Inflammatory macrophage treated with lipopolysaccharide for 4 hours (primary cell): ENCODE data around the gene CHD6.

Experiments
- DNase-seq: peaks from one replicate; pipeline ENCODE4 v3.0.0-alpha.2; 2020

CHD6 gene

GRCh38 chr20:41457173-41457857 is 160.9 kb downstream of the CHD6 start:
- no peak for DNase-seq

- no peak for DNase-seq
Observed at GRCh38 chr20:41456351-41456750, 161.8 kb downstream of the CHD6 start.

GRCh38 chr20:41454250-41454649 is 163.9 kb downstream of the CHD6 start:
- DNase-seq: no peak

GRCh38 chr20:41453010-41453950 is 164.9 kb downstream of the CHD6 start:
- DNase-seq: no peak

- DNase-seq: no peak
Observed at GRCh38 chr20:41452226-41452625, 166.0 kb downstream of the CHD6 start.

- DNase-seq: no peak
Observed at GRCh38 chr20:41447006-41447405, 171.2 kb downstream of the CHD6 start.

- no peak for DNase-seq
Observed at GRCh38 chr20:41446456-41446855, 171.7 kb downstream of the CHD6 start.

- DNase-seq: no peak
Observed at GRCh38 chr20:41444821-41445220, 173.4 kb downstream of the CHD6 start.

GRCh38 chr20:41443691-41444090 is 174.5 kb downstream of the CHD6 start:
- DNase-seq: peak; percentile 57

GRCh38 chr20:41440882-41441281 is 177.3 kb downstream of the CHD6 start:
- DNase-seq: no peak

GRCh38 chr20:41437836-41438235 is 180.3 kb downstream of the CHD6 start:
- peak; percentile 42 for DNase-seq

- DNase-seq: peak; percentile 40
Observed at GRCh38 chr20:41436679-41437078, 181.5 kb downstream of the CHD6 start.

- DNase-seq: no peak
Observed at GRCh38 chr20:41433203-41433602, 185.0 kb downstream of the CHD6 start.

- DNase-seq: peak; percentile 59
Observed at GRCh38 chr20:41432746-41433145, 185.4 kb downstream of the CHD6 start.

GRCh38 chr20:41428285-41428684 is 189.9 kb downstream of the CHD6 start:
- DNase-seq: no peak

GRCh38 chr20:41427833-41428232 is 190.3 kb downstream of the CHD6 start:
- DNase-seq: no peak

- no peak for DNase-seq
Observed at GRCh38 chr20:41426976-41427375, 191.2 kb downstream of the CHD6 start.

- DNase-seq: no peak
Observed at GRCh38 chr20:41426086-41426830, 191.9 kb downstream of the CHD6 start.

GRCh38 chr20:41425180-41425884 is 192.8 kb downstream of the CHD6 start:
- no peak for DNase-seq

- DNase-seq: no peak
Observed at GRCh38 chr20:41424546-41424945, 193.6 kb downstream of the CHD6 start.

GRCh38 chr20:41424011-41424410 is 194.2 kb downstream of the CHD6 start:
- DNase-seq: no peak

GRCh38 chr20:41422953-41423352 is 195.2 kb downstream of the CHD6 start:
- DNase-seq: no peak
